SHP77 treated with DMSO at 0.1 percent for 48 hours (cell line): Measurements from ENCODE around the gene RARA.
"Not testable (repeated sequence)": the region's sequence is repeated elsewhere in the genome, so short reads cannot be mapped to it uniquely, and the experiment has no call there.

Experiments
- DNase-seq: peaks from one replicate; lab custom pipeline; 2025; lab: John Stamatoyannopoulos, UW

RARA gene

GRCh38 chr17:40356990-40357881 is 48.3 kb downstream of the RARA start:
- DNase-seq, result no peak

GRCh38 chr17:40358323-40359038 is 49.5 kb downstream of the RARA start:
- DNase-seq, result peak; percentile 58

- DNase-seq, result no peak
Observed at GRCh38 chr17:40360091-40360490, 51.1 kb downstream of the RARA start.

- DNase-seq, result no peak
Observed at GRCh38 chr17:40361063-40361924, 52.3 kb downstream of the RARA start.

- no peak for DNase-seq
Observed at GRCh38 chr17:40361925-40362695, 53.1 kb downstream of the RARA start.

GRCh38 chr17:40362696-40363110 is 53.7 kb downstream of the RARA start:
- DNase-seq, result peak; percentile 48

- no peak for DNase-seq
Observed at GRCh38 chr17:40363111-40363827, 54.3 kb downstream of the RARA start.

- no peak for DNase-seq
Observed at GRCh38 chr17:40364121-40364861, 55.3 kb downstream of the RARA start, which contains the start of gene GJD3. GJD3 (minus strand) TSS chr17:40364737; CDS start chr17:40363815, 922 bp downstream.

GRCh38 chr17:40364906-40365305 is 55.9 kb downstream of the RARA start:
- no peak for DNase-seq

GRCh38 chr17:40366076-40366860 is 57.3 kb downstream of the RARA start:
- no peak for DNase-seq

GRCh38 chr17:40366861-40367518 is 58.0 kb downstream of the RARA start:
- DNase-seq, result no peak

- DNase-seq, result not testable (repeated sequence)
Observed at GRCh38 chr17:40367728-40368127, 58.7 kb downstream of the RARA start.

- DNase-seq, result no peak
Observed at GRCh38 chr17:40369923-40370322, 60.9 kb downstream of the RARA start.

GRCh38 chr17:40371261-40371929 is 62.4 kb downstream of the RARA start:
- DNase-seq, result no peak

GRCh38 chr17:40372031-40372430 is 63.1 kb downstream of the RARA start:
- DNase-seq, result no peak

- not testable (repeated sequence) for DNase-seq
Observed at GRCh38 chr17:40372644-40373043, 63.7 kb downstream of the RARA start.

GRCh38 chr17:40373324-40373723 is 64.3 kb downstream of the RARA start:
- DNase-seq, result no peak

GRCh38 chr17:40373999-40374398 is 65.0 kb downstream of the RARA start:
- no peak for DNase-seq
